ENCODE measurements around the gene QSOX1. TPM values are rescaled to one million over a fixed set of nuclear protein-coding genes. Genes with fewer than 3 reads are reported as not detected.
A peak's percentile ranks its signal among the peaks of the same experiment; 100 is the strongest.

The QSOX1 gene
- total and polyA plus RNA-seq, 2 of the 4 experiments (the other 2 are of a cell fraction), result 102 to 791 TPM

GRCh38 chr1:180157108-180157507, 2.4 kb downstream of the QSOX1 start (continued):
- TF ChIP-seq USF2 (IDR thresholded peaks at IDR 0.05; ENCODE audit: low read depth, low read length), result no peak

- H3K9ac ChIP-seq (ENCODE audit: low read depth, low read length), result peak overlapping the region; percentile 99
- CTCF ChIA-PET, result interaction anchor here (0.9 kb wide), 1 partner anchor 92 kb away, joined by 3 read pairs; no protein-coding TSS in a partner anchor
Observed at GRCh38 chr1:180157576-180158057, 2.9 kb downstream of the QSOX1 start.

More at GRCh38 chr1:180157576-180158057, 2.9 kb downstream of the QSOX1 start:
- H3K4me2 ChIP-seq (ENCODE audit: low read depth, low read length), result peak overlapping the region; percentile 96
- no TSS peak for BruUV-seq (replicated peaks)
- H3K9me1 ChIP-seq (ENCODE audit: insufficient read depth, low read length), result peaks cover 42% of the 10 kb centered on the region
- H2AFZ ChIP-seq (replicated peaks; ENCODE audit: low read length, poor library complexity), result no peak overlapping the region
- TF ChIP-seq SMC3 (IDR thresholded peaks at IDR 0.05; ENCODE audit: low read depth, low read length) (no peak), RAD21 (IDR thresholded peaks at IDR 0.05; ENCODE audit: low read length) (no peak), CHD1 (IDR thresholded peaks at IDR 0.05; ENCODE audit: low read depth, low read length) (no peak), CEBPB (IDR thresholded peaks at IDR 0.05; ENCODE audit: low read depth, low read length) (no peak), RCOR1 (IDR thresholded peaks at IDR 0.05; ENCODE audit: insufficient replicate concordance, low read length) (no peak), ELK1 (IDR thresholded peaks at IDR 0.05; ENCODE audit: borderline replicate concordance, low read depth, low read length) (no peak)
- DNase-seq, result no peak
- peak overlapping the region; percentile 94 for H3K4ac ChIP-seq (ENCODE audit: low read depth, low read length)
- peak overlapping the region; percentile 3 for H2BK120ac ChIP-seq (ENCODE audit: low read depth, low read length)
- H3K56ac ChIP-seq (ENCODE audit: extremely low read depth, insufficient read depth, low read length), result no peak overlapping the region
- intact Hi-C loops (cut with micrococcal nuclease) (loop anchor here (1.0 to 10.0 kb wide), 5 partner anchors 75 to 453 kb away; partner anchors contain the start of genes CEP350 and TOR1AIP1), dilution Hi-C loops (cut with HindIII; ENCODE audit: low sequenced_read_pairs, unreplicated experiment) (loop anchor here (25.0 kb wide), 1 partner anchor 120 kb away; no protein-coding TSS in a partner anchor), in situ Hi-C loops (cut with MboI; ENCODE audit: low sequenced_read_pairs) (loop anchor here (5.0 to 25.0 kb wide), 2 partner anchors 65 to 445 kb away; no protein-coding TSS in a partner anchor)
- POLR2A ChIA-PET (ENCODE audit: unreplicated experiment), result interaction anchor here (0.5 kb wide), 1 partner anchor 153 kb away, joined by 7 read pairs; no protein-coding TSS in a partner anchor
- H3K27ac ChIP-seq (ENCODE audit: insufficient read depth, low read length), result peak overlapping the region; percentile 99; the same call in 1 of the 2 replicates
- H3K18ac ChIP-seq (ENCODE audit: low read depth, low read length), result no peak overlapping the region; the same call in 1 of the 2 replicates
- H3K9me3 ChIP-seq (ENCODE audit: control insufficient read depth, insufficient read depth, low read length), result no peaks in the 10 kb centered on the region
- no peak for ATAC-seq (ENCODE audit: low read depth)
- no peak overlapping the region for H2BK15ac ChIP-seq (ENCODE audit: low read depth, low read length)
- H2BK20ac ChIP-seq (ENCODE audit: low read depth, low read length), result no peak overlapping the region
- peak overlapping the region; percentile 67 for H2AK5ac ChIP-seq (ENCODE audit: low read depth, low read length)
- peaks cover 35% of the 10 kb centered on the region for H3K36me3 ChIP-seq (ENCODE audit: control insufficient read depth, insufficient read depth, low read length)
- H2AK9ac ChIP-seq (replicated peaks; ENCODE audit: low read depth, low read length, poor library complexity), result peak overlapping the region; percentile 66
- H3K4me3 ChIP-seq (ENCODE audit: insufficient read depth, low read depth, low read length), result peak overlapping the region; percentile 94
- H3K79me1 ChIP-seq (ENCODE audit: low read depth in 1 of 2, low read length in 2 of 2), result peaks cover 20 to 86% of the 10 kb centered on the region in 2 experiments
- H4K91ac ChIP-seq (ENCODE audit: insufficient read depth, low read depth, low read length), result peak overlapping the region; percentile 3; the same call in 1 of the 2 replicates
- peaks cover 78% of the 10 kb centered on the region for H4K20me1 ChIP-seq (ENCODE audit: insufficient read depth, low read length)
- H4K5ac ChIP-seq (ENCODE audit: low read depth, low read length), result no peak overlapping the region
- no CpG with 5 or more reads among the region's 3 CpGs for whole genome bisulfite sequencing, 2 experiments (ENCODE audit: extremely low coverage in 2 of 2, insufficient read length in 1 of 2)
- H4K8ac ChIP-seq (ENCODE audit: low read depth in 2 of 2, low read length in 2 of 2), result no peak overlapping the region; a peak in 1 of 4 replicates
- peak overlapping the region; percentile 67 for H3K23ac ChIP-seq (ENCODE audit: low read depth, low read length)
- peak overlapping the region; percentile 19; the same call in 1 of the 2 replicates for H3K14ac ChIP-seq (replicated peaks; ENCODE audit: low read depth, low read length)
- H2BK5ac ChIP-seq (ENCODE audit: low read depth, low read length, poor library complexity, severe bottlenecking), result peak overlapping the region; percentile 92
- peaks cover 18% of the 10 kb centered on the region for H3K4me1 ChIP-seq (ENCODE audit: control insufficient read depth, insufficient read depth, low read length)
- H3K27me3 ChIP-seq (ENCODE audit: control insufficient read depth, insufficient read depth, low read length), result no peaks in the 10 kb centered on the region
